ENCODE measurements around the gene MAP2K5. TPM values are rescaled to one million over a fixed set of nuclear protein-coding genes. Genes with fewer than 3 reads are reported as not detected.

MAP2K5 gene
- total RNA-seq, 2 donors from 2014 or later = 13.9 to 15.4 TPM

DNA sequence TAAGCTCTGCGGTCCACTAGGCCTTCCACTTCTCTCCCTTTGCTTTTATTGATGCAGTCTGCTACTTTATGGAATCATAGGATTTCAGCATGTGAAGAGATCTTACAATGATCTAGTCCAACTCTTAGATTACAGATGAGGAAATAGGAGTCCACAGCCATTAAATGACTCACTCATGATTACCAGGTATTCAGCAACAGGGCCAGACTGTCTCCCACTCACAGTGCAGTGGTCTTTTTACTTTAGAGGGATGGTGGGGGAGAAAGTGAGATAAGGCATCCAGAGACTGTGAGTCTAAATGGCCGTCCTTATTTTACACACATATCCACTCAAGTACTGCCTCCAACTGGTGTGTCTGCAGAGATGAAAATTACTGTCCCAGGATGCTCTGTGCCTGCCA lies 194.3 kb downstream of the MAP2K5 start:
- intact Hi-C loops (cut with DNase I) = no loop called here
- no peak for DNase-seq
- no peak for ATAC-seq

DNA sequence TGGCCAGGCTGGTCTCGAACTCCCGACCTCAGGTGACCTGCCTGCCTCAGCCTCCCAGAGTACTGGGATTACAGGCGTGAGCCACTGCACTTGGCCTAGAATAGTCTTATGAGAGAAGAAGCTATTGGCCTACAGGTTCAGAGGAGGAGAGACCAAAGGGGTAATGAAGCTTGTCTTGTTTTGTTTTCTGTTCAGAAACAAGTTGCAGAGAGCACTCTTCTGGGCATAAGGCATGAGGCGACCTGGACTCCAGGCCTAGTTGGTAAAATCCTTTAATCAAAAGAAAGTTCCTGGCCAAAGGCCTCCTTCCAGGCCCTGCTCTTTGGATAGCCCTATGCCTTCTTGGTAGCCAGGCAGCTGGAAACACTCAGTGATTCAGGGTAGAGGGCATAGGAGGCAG lies 195.6 kb downstream of the MAP2K5 start:
- intact Hi-C loops (cut with DNase I) = no loop called here
- DNase-seq (no peak), ATAC-seq (no peak)

DNA sequence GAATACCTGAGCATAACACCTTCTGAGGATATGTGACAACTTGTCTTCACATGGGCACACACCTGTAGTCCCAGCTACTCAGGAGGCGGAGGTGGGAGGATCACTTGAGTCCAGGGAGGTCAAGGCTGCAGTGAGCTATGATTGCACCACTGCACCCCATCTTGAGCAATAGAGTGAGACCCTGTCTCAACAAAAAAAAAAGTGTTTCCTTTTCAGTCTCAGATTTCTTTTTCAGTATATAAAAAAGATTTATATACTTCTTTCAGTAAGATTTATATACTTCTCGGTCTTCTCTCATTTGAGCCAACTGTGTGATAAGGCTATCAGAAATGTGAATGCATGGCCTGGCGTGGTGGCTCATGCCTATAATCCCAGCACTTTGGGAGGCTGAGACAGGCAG lies 197.9 kb downstream of the MAP2K5 start:
- ATAC-seq (no peak), DNase-seq (no peak)
- intact Hi-C loops (cut with DNase I) = no loop called here

DNA sequence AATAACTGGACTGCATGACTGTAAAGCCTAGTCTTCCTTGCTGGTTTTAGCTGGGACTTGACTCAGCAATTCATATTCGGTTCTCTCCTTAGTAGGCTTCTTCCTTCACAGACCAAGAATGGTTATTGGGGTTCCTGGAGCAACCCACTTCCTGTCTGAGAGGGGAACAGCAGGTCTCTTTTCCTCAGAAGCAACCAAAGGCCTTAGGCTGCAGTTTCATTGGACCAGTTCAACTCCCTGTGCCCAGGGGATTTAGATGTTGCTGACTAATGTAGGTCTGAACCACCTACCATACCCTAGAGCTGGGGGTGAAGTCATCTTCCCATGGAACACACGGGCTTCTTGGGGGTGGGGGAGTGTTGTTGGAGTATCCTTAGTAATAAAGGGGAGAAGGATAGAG lies 198.8 kb downstream of the MAP2K5 start:
- ATAC-seq (no peak), DNase-seq (no peak)
- intact Hi-C loops (cut with DNase I) = no loop called here

DNA sequence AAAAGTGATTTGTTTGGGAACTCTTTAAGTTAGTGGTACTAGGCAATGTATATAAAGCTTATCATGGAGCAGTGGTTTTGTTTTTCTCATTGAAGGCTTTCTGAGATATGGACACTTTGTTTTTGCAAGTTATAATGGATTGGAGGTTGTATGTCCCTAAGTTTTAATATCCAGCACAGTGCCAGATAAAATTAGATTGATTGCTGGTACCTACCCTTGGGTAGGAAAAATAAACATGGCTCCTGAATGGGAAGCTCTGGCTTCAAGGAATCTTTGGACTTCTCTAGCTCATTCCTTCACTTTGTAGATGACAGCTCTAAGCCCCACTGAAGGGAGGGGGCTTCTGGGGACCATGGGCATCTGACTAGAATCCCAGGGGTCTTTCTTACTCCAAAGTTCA lies 201.1 kb downstream of the MAP2K5 start:
- intact Hi-C loops (cut with DNase I) = no loop called here
- ATAC-seq = no peak

DNA sequence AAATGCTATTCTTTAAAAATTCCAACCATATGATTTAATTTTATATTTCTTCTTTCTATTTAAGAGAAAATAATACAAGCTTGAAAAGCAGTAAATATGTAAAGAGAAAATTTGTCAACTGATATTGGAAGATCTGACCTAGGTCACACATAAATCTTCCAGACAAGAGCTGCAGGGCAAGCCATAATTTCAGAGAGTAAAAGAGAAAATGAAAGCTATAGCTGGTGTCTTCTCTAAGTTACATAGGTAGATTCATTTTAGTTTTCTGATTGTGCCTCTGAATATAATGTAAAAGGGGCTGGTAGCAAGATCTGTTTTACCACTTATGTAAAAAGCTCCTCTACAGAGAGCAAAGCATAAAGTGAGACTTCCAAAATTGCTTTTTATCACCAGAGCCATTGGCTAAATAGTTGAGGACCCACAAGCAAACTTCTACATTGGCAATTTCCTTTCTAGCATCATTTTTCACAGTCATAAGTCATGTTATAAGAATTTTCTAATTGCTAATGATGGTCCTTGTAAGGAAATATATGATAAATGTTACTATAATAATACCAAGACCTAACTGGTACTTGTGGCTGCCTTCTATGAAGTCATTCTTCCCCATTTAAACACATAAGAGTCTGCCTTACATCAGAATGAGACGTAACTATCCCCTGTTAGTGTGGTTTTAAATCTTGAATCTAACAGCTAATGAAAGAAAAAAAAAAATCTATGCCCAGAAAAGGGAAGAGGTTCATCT lies 202.0 kb downstream of the MAP2K5 start:
- ATAC-seq (no peak), DNase-seq (no peak)
- intact Hi-C loops (cut with DNase I) = no loop called here

More for the DNA sequence above, 201.1 kb downstream of the MAP2K5 start:
- DNase-seq = no peak

DNA sequence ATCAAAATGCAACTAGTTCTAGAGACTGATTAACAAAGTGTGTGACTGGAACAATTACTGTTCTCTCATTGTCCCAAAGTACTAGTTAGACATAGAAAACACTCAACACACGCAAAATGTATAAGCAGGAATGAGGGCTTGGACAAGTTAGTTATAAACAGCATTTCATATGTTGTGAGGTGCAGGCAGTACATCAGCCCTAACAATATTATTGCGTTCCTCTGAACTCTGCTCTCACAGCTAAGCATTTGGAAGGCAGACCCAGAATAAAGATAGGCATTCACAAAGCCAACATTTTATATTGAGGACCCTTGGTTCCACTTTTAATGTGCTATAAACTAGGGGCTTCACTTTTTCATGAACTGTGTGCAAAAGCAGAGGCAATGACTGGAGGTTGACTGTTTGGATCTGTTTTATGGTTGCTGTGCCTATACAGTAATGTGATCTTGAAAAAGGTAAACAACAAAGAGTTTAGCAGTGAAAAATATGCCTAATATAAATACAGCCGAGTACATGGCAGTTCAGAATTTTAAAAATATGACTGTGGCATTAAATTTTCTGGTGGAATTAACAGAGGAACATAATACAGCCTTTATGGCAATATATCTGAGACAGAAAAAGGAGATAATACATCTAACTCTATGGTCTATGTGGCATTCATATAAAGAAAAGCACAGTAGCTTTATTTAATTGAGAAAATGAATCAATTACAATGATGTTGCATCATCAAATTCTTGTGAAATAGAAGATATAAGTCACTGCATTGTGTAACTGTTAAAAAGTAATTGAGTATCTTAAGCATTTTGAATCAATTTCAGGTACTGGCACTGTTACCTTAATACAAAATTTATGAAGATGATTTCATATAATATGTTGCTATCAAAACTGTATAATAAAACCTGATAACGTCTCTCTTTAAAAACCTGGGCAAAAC lies 202.8 kb downstream of the MAP2K5 start:
- no peak for ATAC-seq
- no peak for DNase-seq
- intact Hi-C loops (cut with DNase I) = no loop called here

DNA sequence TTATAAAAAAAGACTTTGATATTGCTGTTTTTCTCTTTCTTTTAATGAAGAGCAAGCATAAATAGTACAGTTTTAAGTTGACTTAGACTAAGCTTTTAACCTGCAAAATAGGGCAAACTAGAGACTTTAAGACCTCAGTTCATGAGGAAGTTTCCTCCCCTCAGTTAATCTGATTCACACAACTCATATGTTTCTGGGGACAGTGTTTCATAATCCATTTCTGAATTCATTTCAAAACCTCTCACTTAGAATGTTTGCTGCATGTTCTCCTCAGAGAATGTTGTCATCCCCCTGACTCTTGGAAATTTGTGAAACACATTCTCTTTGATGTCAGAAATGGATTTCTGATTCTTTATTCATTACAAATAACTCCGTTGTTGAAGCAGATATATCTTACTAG lies 203.5 kb downstream of the MAP2K5 start:
- intact Hi-C loops (cut with DNase I) = no loop called here
- peak in 1 of 2 donors; percentile 63 for ATAC-seq
- no peak for DNase-seq

DNA sequence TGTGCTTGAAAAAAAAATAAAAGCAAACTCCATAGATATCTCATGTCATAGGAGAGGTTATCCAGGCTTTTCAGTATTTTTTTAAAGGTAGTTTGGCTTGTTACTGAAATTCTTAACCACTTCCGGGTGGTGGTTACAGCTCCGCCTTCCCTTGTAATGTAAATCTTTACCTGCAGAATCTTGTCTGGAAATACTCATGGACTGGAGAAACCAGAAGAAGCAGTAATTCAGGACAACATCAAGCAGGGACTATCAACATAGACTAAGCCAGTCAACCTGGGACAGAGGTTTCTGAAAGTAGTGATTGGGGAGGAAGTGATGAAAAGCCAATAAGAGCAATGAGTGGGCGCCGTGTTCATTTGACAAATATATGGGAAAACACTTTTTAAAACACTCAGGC lies 203.9 kb downstream of the MAP2K5 start:
- intact Hi-C loops (cut with DNase I) = no loop called here
- ATAC-seq = no peak

DNA sequence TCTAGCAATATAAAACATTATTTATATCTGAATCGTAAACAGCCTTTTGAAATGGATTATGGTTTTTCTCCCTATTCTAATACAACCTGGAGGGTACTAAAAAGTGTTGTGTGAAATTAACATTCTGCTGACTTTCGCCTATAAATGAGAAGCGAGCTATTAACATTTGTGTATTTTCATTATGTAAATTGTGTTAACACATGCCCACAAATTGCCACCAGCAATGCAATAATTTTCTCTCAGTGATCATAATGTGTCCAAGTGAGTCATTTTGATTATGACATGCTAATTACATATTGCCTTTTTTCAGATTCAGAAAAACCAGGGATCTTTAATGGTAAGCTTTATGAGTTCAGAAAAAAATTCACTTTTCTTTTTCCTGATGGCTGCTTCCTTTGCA lies 205.4 kb downstream of the MAP2K5 start:
- intact Hi-C loops (cut with DNase I) = no loop called here
- DNase-seq (no peak), ATAC-seq (no peak)

More for the DNA sequence above, 203.9 kb downstream of the MAP2K5 start:
- DNase-seq = no peak

DNA sequence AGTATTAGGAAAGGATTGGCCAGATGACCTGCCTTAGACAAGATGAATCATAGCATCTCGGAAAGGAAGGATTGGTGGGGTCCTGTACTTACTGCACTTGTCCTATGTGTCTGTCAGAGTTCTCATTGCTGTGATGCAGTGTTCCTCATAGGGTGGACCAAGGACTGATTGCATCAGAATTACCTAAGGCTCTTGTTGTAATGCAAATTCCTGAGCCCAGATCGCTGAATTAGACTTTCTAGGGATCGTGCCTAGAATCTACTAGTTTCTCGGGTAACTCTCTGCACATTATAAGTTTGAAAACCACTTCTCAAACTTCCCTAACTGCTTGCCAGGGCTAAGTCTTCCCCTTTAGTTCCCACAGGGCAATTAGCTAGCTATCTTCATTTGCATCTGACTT lies 207.9 kb downstream of the MAP2K5 start:
- ATAC-seq (no peak), DNase-seq (no peak)
- intact Hi-C loops (cut with DNase I) = no loop called here

DNA sequence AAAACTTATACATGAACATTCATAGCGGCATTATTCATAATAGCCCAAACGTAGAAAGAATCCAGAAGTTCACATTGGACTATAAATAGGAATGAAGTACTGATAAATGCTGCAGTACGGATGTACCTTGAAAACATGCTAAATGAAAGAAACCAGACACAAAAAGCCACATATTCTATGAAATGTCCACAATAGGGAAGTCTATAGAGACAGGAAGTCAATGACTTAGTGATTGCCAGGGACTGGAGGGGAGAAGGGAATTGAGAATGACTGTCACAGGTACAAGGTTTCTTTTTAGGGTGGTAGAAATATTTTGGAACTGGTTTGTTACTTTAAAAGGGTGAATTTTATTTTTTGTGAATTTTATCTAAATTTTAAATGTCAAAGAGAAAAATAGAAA lies 211.4 kb downstream of the MAP2K5 start:
- no peak for DNase-seq
- no peak for ATAC-seq
- intact Hi-C loops (cut with DNase I) = no loop called here

DNA sequence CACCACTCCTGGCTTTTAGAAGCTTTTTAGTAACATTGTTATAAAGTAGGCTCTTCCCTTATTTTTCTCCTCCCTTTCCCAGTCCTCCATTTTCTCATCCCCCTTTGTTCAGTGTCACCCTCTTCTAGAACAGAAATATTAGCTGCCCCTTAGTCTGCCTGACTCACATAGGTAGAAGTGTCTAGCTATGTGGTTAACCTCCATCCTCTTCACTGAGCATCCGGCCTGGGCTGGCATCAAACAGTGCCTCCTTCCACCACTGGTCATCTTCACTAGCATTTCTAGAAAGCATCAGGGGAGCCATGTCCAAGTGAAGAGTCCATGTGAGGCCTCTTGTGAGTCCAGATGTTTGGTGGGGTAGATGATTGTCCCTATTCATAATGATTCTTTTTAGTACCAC lies 212.8 kb downstream of the MAP2K5 start:
- ATAC-seq (no peak), DNase-seq (no peak)
- intact Hi-C loops (cut with DNase I) = no loop called here

DNA sequence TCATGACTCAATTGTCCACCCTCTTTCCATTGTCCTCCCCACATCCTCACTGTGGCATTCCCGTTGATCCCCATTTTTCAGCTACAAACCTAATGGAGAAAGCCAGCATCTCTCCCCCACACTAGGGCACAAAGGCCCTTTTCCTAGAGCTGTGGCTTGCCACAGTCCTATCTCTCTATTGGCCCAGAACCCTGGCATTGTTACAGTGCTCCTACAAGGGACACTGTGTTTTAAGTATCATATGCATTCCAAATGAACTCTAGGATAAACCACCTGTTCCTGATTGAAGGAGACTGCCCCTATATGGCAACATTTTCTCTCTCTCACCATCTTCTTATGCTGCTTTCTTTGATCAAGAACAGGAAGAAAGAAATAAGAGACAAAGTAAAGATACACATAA lies 213.4 kb downstream of the MAP2K5 start:
- intact Hi-C loops (cut with DNase I) = no loop called here
- ATAC-seq (no peak), DNase-seq (no peak)

DNA sequence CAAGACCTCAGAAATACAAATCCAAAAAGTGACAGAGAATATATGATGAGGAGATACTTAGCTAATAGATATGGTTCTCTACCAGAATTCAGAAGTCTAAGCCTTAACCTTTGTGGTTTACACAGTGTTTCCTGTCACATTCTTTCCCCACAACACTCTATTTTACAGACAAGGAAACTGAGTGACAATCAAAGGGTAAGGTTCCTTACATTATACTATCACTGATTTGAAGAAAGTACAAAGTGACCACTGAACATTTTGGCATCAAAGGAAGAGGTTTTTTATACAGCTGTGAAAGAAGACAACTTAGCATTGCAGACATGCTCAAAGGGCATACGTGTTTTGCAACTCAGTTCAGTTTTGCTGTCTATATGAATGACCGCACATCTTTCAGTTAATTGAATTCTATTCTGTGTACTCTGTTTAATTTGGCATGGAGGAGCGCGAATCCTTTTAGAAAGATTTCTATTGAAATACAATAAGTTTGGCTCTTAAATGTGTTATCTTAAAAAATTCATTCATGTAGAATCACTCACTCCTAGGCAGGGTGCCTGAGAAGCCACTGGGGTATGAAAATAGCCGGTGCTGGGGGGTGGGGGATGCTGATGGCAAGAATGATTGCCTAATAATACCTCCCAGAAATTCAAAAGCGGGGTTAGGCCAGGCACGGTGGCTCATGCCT lies 216.3 kb downstream of the MAP2K5 start:
- DNase-seq = no peak
- intact Hi-C loops (cut with DNase I) = no loop called here
- no peak for ATAC-seq

DNA sequence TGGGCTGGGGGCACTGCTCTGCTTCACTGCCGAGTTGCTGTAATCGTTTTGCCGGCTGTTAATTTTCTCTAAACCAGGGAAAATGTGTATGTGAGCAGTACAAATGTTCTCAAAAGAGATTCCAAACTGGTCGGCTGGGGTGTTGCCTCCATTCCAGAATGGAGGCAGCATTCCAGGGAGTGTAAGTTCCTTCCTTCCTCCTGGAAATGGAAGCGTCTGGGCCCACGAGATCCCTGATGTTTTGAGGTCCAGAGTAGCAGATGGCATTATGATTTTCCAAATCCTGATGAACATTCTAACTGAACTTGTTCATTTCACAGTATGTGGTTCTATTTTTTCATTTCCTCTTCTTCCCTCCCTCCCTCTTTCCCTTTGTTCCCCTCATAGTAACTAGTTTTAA lies 218.4 kb downstream of the MAP2K5 start:
- DNase-seq = no peak
- ATAC-seq = no peak
- intact Hi-C loops (cut with DNase I) = no loop called here

DNA sequence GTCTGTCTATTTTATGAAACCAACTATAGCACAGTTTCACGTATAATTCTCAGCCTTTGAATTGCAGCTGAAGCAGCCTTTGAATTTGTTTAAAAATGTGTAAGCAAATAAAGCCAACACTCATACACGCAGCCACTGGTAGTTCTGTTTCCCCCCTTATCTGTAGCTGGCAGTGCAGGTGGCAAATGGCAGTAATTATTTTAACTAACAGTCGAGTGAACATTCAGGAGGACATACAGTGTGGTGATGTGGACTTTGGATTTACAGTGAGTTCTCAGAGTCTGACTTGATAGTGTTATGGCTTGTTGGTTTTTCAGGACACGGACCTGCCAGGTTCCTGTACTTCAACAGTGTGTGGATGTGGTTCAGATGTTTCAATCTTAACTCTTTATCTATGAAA lies 218.8 kb downstream of the MAP2K5 start:
- intact Hi-C loops (cut with DNase I) = no loop called here
- DNase-seq = no peak
- no peak for ATAC-seq

DNA sequence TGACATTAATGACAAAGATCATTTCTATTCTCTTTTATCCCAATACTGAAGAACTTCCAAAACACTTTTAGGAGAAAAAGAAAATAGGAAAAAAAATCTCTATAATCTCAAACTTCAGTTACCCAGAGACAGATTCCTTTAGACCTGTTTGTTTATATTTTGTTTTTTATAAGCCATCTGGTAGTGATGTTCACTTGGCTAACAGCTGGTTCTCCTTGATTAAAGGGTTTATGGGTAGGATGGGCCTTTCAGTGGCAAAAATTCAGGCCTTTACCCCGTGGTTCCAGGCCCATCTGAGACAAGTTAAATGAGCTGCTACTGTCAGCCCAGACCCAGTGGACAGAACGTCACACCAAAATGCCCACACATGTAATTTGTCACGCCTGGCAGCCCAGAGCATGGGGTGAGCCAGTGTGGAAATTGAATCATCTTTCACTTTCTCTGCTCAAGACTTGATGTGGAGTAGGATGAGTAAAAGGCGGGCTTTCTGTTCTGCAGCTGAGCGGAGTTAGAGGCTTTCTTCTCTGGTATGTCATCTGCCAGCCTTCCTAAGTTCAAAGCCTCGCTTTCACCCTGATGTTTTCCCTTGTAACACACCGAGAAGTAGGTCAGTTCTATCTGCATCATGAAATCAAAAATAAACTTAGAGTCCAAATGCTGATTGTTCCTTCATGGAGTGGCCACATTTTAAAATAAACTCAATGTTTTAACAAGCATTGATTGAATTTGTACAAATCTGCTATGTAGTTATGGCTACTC lies 220.3 kb downstream of the MAP2K5 start:
- DNase-seq = no peak
- intact Hi-C loops (cut with DNase I) = no loop called here
- ATAC-seq = no peak

DNA sequence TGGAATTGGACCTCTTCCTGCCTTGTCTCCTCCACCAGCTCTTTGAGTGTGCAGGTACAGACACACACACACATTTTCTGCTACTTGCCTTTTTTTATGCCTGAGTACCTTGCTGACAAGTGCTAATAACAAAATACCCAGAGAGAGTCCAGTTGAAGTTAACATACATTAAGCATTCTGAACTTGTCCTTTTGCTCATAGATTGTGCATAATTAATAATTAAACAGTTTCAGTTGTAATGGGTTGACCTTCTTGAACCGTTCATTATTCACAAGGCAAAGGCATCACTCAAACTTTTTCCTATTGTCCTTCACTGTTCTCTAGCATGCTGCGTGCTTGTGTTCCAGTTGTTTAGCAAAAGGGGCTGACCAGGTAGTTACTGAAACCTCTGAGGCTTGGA lies 223.2 kb downstream of the MAP2K5 start:
- ATAC-seq (no peak), DNase-seq (no peak)
- intact Hi-C loops (cut with DNase I) = no loop called here

All from left cardiac atrium (tissue), 4 donors.